HG02759 (cell line): Measurements from ENCODE around the gene COL15A1.

ENCODE experiments used
- ATAC-seq: cut with Tn5 transposase; IDR thresholded peaks from one replicate; pipeline ENCODE4 v1.9.1; 2021; ENCODE audit warnings: mild to moderate bottlenecking, moderate library complexity; ENCODE audit not compliant: unreplicated experiment

COL15A1 gene

GRCh38 chr9:98915599-98915998, 28.1 kb upstream of the COL15A1 start:
- ATAC-seq, result no peak

- no peak for ATAC-seq
Measured at GRCh38 chr9:98916660-98917059, 27.0 kb upstream of the COL15A1 start.

- ATAC-seq, result no peak
Measured at GRCh38 chr9:98917746-98918487, 25.8 kb upstream of the COL15A1 start.

GRCh38 chr9:98921732-98922131, 22.0 kb upstream of the COL15A1 start:
- no peak for ATAC-seq

- no peak for ATAC-seq
Measured at GRCh38 chr9:98922721-98923435, 20.8 kb upstream of the COL15A1 start.

- ATAC-seq, result no peak
Measured at GRCh38 chr9:98923451-98924123, 20.1 kb upstream of the COL15A1 start.

GRCh38 chr9:98924946-98925820, 18.5 kb upstream of the COL15A1 start:
- ATAC-seq, result no peak

GRCh38 chr9:98925956-98926355, 17.8 kb upstream of the COL15A1 start:
- no peak for ATAC-seq

GRCh38 chr9:98927724-98928123, 16.0 kb upstream of the COL15A1 start:
- ATAC-seq, result no peak

GRCh38 chr9:98929071-98929470, 14.6 kb upstream of the COL15A1 start:
- ATAC-seq, result no peak

- no peak for ATAC-seq
Measured at GRCh38 chr9:98929895-98930341, 13.8 kb upstream of the COL15A1 start.

GRCh38 chr9:98930792-98931191, 12.9 kb upstream of the COL15A1 start:
- no peak for ATAC-seq

- ATAC-seq, result no peak
Measured at GRCh38 chr9:98931600-98932389, 11.9 kb upstream of the COL15A1 start.

GRCh38 chr9:98933185-98933584, 10.5 kb upstream of the COL15A1 start:
- ATAC-seq, result no peak

GRCh38 chr9:98933890-98934289, 9.8 kb upstream of the COL15A1 start:
- no peak for ATAC-seq

GRCh38 chr9:98935071-98935505, 8.6 kb upstream of the COL15A1 start:
- ATAC-seq, result no peak

GRCh38 chr9:98940276-98940675, 3.4 kb upstream of the COL15A1 start:
- no peak for ATAC-seq

- ATAC-seq, result no peak
Measured at GRCh38 chr9:98941946-98942523, 1.7 kb upstream of the COL15A1 start.

- no peak for ATAC-seq
Measured at GRCh38 chr9:98942906-98943681, 613 bp upstream of the COL15A1 start.
